ENCODE measurements around the gene TP63. TPM values are rescaled to one million over a fixed set of nuclear protein-coding genes. Genes with fewer than 3 reads are reported as not detected.

Gene TP63
- total and polyA plus RNA-seq, 2 donors = 7.3 to 26.3 TPM

DNA sequence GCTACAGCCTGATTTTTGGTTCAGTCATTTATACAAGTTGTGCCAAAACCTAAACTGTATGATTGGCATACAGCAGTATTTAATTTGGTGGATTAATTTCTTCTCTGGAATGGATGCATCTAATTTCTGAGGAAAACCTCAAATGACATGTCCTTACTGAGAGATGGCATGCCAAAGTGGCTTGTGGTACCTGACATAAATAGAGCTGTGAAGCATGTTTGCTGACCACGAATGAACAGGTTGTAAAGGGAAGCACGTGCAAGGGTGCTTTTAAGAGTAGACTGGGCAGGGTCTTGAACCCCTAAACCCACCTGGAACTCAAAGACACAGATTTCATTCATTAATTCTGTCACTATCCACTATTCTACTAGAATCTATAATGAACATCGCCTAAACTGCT lies 77.2 kb downstream of the TP63 start:
- Histone ChIP-seq H3K36me3 (ENCODE audit: insufficient read depth) (no peaks in the 10 kb centered on the region), H3K27ac (ENCODE audit: low read depth) (no peak overlapping the region), H3K4me3 (ENCODE audit: low read depth, low read length) (no peak overlapping the region), H3K4me1 (ENCODE audit: insufficient read depth) (no peaks in the 10 kb centered on the region)
- WGBS = 92% methylated on average over 3 of the region's 3 CpGs
- DNase-seq (ENCODE audit: extremely low spot score) = no peak

DNA sequence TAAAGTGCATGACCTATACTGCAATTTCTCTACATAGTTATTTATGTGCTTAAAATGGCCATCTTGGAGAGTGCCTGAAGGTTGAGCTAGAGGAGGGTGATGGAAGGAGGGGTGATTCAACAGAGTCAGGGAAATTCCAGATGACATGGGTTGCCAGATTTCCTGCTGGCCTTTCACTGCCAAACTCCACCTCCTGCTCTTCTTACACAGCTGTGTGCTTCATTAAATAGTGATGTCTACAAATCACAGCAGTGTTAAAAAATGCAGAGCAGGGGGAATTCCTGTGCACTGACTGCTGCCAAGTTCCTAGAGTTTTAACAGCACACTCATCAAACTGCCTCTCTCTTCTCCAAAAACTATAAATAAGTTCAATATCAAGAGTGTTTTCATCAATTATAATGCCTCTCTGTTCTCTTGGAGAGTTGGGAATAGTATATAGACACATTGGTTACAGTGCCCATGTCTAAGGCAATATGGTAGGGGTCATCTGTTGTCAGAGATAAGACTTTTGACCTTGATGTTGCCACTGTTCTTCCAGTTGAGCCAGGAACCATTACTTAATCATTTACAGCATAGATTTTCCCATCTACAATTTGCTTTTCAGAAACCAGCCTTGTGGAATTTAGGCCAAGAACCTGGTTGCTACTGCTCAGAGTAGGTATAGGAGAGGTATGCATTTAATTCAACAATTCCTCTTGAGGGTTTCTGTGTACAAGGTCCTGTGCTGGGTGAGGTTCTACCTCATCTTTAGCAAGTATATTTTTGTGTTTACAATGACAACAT lies 79.6 kb downstream of the TP63 start:
- peak; percentile 78 for DNase-seq (ENCODE audit: extremely low spot score)
- Histone ChIP-seq H3K27ac (ENCODE audit: low read depth) (no peak overlapping the region), H3K4me3 (ENCODE audit: low read depth, low read length) (no peak overlapping the region), H3K4me1 (ENCODE audit: insufficient read depth) (no peaks in the 10 kb centered on the region), H3K36me3 (ENCODE audit: insufficient read depth) (no peaks in the 10 kb centered on the region)

DNA sequence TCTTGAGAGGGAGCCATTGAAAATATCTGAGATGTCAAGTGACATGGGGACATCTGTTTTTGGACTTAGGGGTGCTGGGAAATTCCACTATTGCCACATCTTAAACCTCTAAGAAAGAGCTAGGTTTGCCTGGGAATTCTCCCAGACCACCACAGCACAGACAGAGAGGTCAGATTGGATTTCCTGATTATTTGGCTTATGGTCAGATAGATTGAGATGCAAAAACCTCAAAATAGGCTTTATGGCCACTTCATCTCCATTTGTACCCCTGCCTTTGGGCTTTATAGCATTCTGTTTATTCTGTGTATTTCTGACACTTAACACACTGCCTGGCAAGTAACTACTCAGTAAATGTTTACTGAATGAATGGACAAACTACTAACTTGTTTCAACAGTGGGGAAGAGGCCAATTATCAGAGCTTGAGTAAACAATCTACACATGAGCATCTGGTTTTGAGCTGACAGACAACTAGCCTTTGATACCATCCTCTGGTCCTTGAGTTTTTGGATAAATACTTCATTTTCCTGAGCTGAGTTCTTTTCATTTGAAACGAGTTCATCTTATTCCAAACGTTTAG lies 81.8 kb downstream of the TP63 start:
- Histone ChIP-seq H3K4me1 (ENCODE audit: insufficient read depth) (no peaks in the 10 kb centered on the region), H3K27ac (ENCODE audit: low read depth) (no peak overlapping the region), H3K4me3 (ENCODE audit: low read depth, low read length) (no peak overlapping the region), H3K36me3 (ENCODE audit: insufficient read depth) (no peaks in the 10 kb centered on the region)
- 51% methylated on average over 2 of the region's 2 CpGs for WGBS
- DNase-seq (ENCODE audit: extremely low spot score) = no peak

DNA sequence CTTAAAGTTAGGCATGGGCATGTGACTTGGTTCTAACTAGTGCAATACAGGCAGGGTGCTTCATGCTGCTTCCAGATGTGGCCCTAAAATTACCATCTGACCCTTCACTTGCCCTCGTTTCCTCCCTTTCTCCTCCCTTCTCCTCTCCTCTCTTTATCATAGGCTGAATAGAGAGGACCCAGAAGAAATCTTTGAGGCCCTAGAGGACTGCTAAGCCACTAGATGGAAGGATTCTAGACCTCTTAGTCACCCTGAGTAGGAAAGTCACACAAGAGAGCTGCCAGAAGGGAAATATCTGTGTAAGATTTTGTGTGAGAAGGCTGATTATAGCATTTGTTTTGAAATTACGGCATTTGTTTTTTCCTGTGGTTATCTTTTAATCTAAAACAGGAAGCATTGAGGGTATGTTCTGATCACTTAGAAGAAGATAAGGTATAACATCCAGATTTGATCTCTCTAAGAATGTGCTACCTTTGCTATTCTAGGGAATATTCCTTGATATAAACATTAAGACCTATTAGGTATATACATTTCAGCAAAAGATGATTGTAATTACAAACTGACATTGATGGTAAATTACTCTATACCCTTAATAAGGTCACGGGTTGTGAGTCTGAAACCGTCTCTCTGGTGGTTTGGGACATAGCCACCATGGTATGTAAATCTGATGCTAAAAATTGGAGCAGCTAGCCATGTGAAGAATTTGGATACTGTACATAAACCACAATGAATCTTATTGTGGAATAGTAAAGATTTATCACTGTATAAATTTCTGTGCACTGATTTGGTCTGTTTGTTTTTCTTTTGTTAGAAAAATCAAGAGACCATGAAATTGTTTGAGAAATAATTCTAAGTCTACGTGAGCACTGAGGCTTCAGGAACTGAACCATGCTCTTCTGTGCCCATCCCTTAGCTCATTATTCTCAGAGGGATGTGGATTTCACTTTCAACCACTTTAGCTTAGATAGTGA lies 84.1 kb downstream of the TP63 start:
- DNase-seq (ENCODE audit: extremely low spot score) = no peak
- WGBS = 51% methylated on average over 5 of the region's 5 CpGs
- Histone ChIP-seq H3K4me1 (ENCODE audit: insufficient read depth) (no peaks in the 10 kb centered on the region), H3K27ac (ENCODE audit: low read depth) (no peak overlapping the region), H3K36me3 (ENCODE audit: insufficient read depth) (no peaks in the 10 kb centered on the region), H3K4me3 (ENCODE audit: low read depth, low read length) (no peak overlapping the region)

DNA sequence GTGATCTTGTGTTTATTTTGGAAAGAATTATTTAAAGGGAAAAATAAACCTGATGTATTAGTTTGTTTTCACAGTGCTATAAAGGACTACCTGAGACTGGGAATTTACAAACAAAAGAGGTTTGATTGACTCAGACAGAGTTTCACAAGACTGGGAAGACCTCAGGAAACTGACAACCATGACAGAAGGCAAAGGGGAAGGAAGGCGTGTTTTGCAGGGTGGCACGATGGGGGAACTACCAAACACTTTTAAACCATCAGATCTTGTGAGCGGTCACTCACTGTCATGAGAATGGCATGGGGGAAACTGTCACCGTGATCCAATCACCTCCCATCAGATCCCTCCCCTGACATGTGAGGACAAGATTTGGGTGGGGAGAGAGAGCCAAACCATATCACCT lies 87.0 kb downstream of the TP63 start:
- Histone ChIP-seq H3K36me3 (ENCODE audit: insufficient read depth) (no peaks in the 10 kb centered on the region), H3K4me3 (ENCODE audit: low read depth, low read length) (no peak overlapping the region), H3K4me1 (ENCODE audit: insufficient read depth) (no peaks in the 10 kb centered on the region), H3K27ac (ENCODE audit: low read depth) (no peak overlapping the region)
- DNase-seq (ENCODE audit: extremely low spot score) = no peak
- 66% methylated on average over 4 of the region's 4 CpGs for WGBS

DNA sequence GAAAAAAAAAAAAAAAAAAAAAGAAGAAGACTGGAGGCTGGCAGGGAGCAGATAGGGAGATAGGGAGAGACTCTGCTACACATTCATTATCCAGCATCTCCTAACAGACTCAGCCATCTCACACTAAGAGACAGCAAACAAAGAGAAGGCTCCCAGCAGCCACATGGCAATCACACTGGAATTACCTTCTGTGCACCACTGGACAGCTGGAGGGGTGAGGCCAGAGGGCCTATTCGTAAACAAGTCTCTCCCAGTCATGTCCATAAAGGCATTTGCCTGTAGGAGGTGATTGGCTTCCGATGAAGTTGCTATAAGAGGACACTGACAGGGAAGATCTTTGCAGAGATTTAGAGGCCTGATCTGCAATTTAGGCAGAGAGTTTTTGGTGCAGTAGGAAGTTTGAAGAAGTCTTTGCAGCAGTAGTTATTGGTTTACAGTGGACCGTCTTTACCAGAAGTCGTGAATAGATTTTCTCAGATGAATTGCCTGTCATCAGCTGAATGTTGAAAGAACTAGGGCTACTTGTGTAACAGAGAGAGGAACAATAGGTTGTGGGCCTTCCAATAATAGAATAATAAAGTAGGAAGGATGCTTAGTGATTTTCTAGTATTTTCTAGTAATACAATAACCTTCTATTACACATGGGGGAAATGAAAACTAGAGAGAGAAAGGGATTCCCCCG lies 89.7 kb downstream of the TP63 start:
- 76% methylated on average over 5 of the region's 5 CpGs for WGBS
- Histone ChIP-seq H3K36me3 (ENCODE audit: insufficient read depth) (no peaks in the 10 kb centered on the region), H3K4me3 (ENCODE audit: low read depth, low read length) (no peak overlapping the region), H3K27ac (ENCODE audit: low read depth) (no peak overlapping the region), H3K4me1 (ENCODE audit: insufficient read depth) (no peaks in the 10 kb centered on the region)
- DNase-seq (ENCODE audit: extremely low spot score) = no peak

DNA sequence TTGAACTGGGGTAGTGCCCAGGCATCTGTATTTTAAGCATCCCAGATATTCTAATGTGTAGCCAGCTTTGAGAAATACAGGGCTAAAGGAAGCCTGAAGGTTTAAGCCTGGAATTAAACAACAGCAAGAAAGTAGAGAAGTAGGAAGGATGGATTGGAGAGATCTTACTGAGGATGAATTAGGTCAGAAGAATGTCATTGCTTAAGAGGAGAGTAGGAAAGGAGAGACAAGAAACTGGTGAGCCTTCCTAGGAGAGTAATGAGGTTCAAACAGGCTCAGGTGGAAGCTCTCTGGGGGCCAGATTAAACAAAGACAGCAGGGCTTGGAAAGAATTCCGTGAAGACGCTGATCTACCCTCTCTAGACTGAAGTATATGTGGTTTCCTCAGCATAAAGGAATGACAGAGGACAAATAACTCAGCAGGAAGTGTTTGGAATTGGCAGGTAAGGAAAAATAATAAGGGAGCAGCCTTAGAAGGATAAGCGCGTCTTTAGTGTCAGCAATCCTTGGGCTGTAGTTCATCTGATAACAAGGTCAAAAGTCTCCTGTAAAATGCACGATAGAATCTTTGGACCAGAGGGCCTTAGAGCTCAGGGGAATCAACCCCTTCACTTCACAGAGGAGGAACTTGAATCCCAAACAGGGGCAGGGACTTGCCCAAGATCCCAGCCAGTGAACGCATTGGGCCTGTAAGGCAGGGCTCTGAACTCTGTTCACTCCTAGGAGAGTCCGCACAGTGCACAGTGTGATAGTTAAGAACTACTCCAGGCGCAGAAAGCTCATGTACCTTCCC lies 90.9 kb downstream of the TP63 start:
- Histone ChIP-seq H3K4me1 (ENCODE audit: insufficient read depth) (no peaks in the 10 kb centered on the region), H3K27ac (ENCODE audit: low read depth) (no peak overlapping the region), H3K36me3 (ENCODE audit: insufficient read depth) (no peaks in the 10 kb centered on the region), H3K4me3 (ENCODE audit: low read depth, low read length) (no peak overlapping the region)
- DNase-seq (ENCODE audit: extremely low spot score) = no peak
- WGBS = 66% methylated on average over 8 of the region's 8 CpGs

DNA sequence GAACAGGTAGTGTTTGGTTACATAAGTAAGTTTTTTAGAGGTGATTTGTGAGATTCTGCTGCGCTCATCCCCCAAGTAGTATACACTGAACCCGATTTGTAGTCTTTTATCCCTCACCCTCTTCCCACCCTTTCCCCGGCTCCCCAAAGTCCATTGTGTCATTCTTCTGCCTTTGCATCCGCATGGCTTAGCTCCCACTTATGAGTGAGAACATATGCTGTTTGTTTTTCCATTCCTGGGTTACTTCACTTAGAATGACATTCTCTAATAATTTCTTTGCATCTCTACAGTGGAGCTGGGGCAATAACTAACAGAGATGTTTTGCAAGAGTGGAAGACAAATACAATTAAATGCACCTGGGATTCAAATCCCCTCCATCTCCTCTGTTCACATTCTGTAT lies 93.2 kb downstream of the TP63 start:
- no peak overlapping the region for H3K27ac ChIP-seq (ENCODE audit: low read depth)
- DNase-seq (ENCODE audit: extremely low spot score) = no peak
- H3K36me3 ChIP-seq (ENCODE audit: insufficient read depth) = no peaks in the 10 kb centered on the region
- H3K4me1 ChIP-seq (ENCODE audit: insufficient read depth) = no peaks in the 10 kb centered on the region
- H3K4me3 ChIP-seq (ENCODE audit: low read depth, low read length) = no peak overlapping the region
- 60% methylated on average over 4 of the region's 4 CpGs for WGBS

DNA sequence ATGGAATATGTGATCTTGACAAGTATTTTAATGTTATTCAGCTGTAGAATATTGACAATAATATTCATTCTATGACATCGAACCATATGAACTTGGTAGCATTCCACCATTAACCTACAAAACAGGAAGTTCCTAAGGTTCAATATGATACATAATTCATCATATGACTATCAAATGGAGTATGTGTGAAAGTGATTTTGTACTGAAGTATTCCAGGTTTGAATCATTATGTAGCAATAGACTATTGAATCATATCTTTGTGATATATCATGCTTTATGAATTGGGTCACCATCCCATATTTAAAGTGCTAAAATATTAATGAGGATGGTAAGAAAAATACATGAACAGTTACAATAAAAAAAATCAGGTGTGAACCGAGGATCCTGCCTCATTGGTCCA lies 95.1 kb downstream of the TP63 start:
- Histone ChIP-seq H3K27ac (ENCODE audit: low read depth) (no peak overlapping the region), H3K36me3 (ENCODE audit: insufficient read depth) (no peaks in the 10 kb centered on the region), H3K4me1 (ENCODE audit: insufficient read depth) (no peaks in the 10 kb centered on the region), H3K4me3 (ENCODE audit: low read depth, low read length) (no peak overlapping the region)
- DNase-seq (ENCODE audit: extremely low spot score) = no peak
- WGBS = 93% methylated on average over 2 of the region's 2 CpGs

DNA sequence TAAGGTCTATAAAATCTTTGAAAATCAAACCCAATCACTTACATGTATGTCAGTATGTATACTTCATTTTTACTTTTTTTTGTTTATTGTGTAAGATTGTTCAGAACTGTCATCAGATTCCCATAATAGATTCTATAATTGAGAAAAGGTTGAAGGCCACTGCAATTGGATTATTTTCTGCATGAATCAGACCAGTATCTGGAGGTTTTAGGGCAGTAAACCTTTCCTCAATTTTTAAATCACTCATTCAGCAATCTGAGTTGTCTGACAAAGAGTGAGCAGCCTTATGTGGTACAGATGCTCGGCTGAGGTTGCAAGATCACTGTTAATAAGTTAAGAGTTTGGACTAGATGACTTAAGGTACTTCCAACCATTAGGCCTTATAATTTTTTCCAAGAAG lies 96.0 kb downstream of the TP63 start:
- no peaks in the 10 kb centered on the region for H3K36me3 ChIP-seq (ENCODE audit: insufficient read depth)
- DNase-seq (ENCODE audit: extremely low spot score) = no peak
- H3K4me3 ChIP-seq (ENCODE audit: low read depth, low read length) = no peak overlapping the region
- 97% methylated on average over 1 of the region's 1 CpG for WGBS
- H3K27ac ChIP-seq (ENCODE audit: low read depth) = no peak overlapping the region
- no peaks in the 10 kb centered on the region for H3K4me1 ChIP-seq (ENCODE audit: insufficient read depth)

DNA sequence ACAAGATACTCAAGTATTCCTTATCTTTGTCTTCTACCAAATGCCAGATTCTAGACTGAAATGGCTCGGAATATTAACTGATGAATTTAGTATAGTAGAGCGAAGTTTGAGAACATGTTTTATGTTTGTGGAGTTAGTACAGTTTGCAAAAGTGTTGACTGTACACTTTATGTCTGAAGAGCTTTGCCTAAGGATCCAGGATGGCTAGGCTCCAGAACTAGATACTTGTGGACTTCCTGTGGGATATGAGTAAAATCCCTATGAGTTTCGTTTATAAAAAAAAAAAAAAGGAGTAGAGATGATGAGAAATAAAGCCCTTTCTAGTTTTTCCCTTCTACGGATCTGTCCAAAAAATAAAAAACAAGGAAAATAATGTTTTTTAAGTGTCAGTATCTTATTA lies 96.7 kb downstream of the TP63 start:
- no peak overlapping the region for H3K4me3 ChIP-seq (ENCODE audit: low read depth, low read length)
- WGBS = 51% methylated on average over 4 of the region's 4 CpGs
- no peak overlapping the region for H3K27ac ChIP-seq (ENCODE audit: low read depth)
- no peaks in the 10 kb centered on the region for H3K36me3 ChIP-seq (ENCODE audit: insufficient read depth)
- no peaks in the 10 kb centered on the region for H3K4me1 ChIP-seq (ENCODE audit: insufficient read depth)
- no peak for DNase-seq (ENCODE audit: extremely low spot score)

DNA sequence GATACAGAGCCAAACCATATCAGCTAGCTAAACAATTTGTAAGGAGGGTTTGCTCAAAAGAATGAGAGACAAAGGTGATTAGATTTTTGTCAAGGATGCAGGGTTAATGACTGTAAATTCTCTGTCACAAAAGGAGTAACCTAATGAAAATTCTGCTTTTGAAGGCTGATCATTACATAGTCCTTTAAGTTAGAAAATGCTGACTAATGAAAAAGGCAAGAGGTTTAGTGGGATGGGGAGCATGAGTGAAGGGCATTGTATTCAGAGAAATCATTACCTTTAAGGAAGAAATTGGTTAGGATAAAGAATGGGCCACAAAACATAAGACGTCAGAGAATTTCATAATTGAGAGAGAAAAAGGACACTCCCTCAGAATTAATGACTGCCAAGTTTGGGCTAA lies 97.7 kb downstream of the TP63 start:
- WGBS = 54% methylated on average over 1 of the region's 1 CpG
- no peak for DNase-seq (ENCODE audit: extremely low spot score)
- Histone ChIP-seq H3K4me3 (ENCODE audit: low read depth, low read length) (no peak overlapping the region), H3K4me1 (ENCODE audit: insufficient read depth) (no peaks in the 10 kb centered on the region), H3K27ac (ENCODE audit: low read depth) (no peak overlapping the region), H3K36me3 (ENCODE audit: insufficient read depth) (no peaks in the 10 kb centered on the region)

DNA sequence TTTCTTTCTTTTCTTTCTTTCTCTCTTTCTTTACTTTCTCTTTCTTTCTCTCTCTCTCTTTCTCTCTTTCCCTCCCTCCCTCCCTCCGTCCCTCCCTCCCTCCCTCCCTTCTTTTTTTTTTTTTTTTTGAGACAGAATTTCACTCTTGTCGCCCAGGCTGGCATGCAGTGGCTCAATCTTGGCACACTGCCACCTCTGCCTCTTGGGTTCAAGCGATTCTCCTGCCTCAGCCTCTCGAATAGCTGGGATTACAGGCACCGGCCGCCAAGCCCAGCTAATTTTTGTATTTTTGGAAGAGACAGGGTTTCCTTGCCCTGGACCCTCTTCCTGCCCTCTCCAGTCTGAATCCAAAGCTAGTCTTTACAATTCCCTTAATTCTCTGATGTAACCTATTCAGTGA lies 102.9 kb downstream of the TP63 start:
- 68% methylated on average over 6 of the region's 6 CpGs for WGBS
- Histone ChIP-seq H3K27ac (ENCODE audit: low read depth) (no peak overlapping the region), H3K4me1 (ENCODE audit: insufficient read depth) (no peaks in the 10 kb centered on the region), H3K4me3 (ENCODE audit: low read depth, low read length) (no peak overlapping the region), H3K36me3 (ENCODE audit: insufficient read depth) (no peaks in the 10 kb centered on the region)
- DNase-seq (ENCODE audit: extremely low spot score) = no peak
